Measurements from ENCODE around the gene TJP1.
"Not testable (repeated sequence)": the region's sequence is repeated elsewhere in the genome, so short reads cannot be mapped to it uniquely, and the experiment has no call there.

The TJP1 gene

GRCh38 chr15:29753506-29753905 lies 68.8 kb downstream of the TJP1 start:
- DNase-seq (ENCODE audit: low read depth): no peak

- no peak for DNase-seq (ENCODE audit: low read depth)
These were observed 71.5 kb downstream of the TJP1 start for GRCh38 chr15:29750754-29751153.

- DNase-seq (ENCODE audit: low read depth): no peak
These were observed 72.7 kb downstream of the TJP1 start for GRCh38 chr15:29749365-29750086.

- DNase-seq (ENCODE audit: low read depth): no peak
These were observed 74.3 kb downstream of the TJP1 start for GRCh38 chr15:29747837-29748417.

GRCh38 chr15:29743475-29743874 lies 78.8 kb downstream of the TJP1 start:
- no peak for DNase-seq (ENCODE audit: low read depth)

GRCh38 chr15:29740692-29741311 lies 81.5 kb downstream of the TJP1 start:
- DNase-seq (ENCODE audit: low read depth): no peak

GRCh38 chr15:29736744-29737020 lies 85.6 kb downstream of the TJP1 start:
- no peak for DNase-seq (ENCODE audit: low read depth)

- DNase-seq (ENCODE audit: low read depth): no peak
These were observed 86.1 kb downstream of the TJP1 start for GRCh38 chr15:29736012-29736743.

GRCh38 chr15:29734917-29735572 lies 87.2 kb downstream of the TJP1 start:
- no peak for DNase-seq (ENCODE audit: low read depth)

GRCh38 chr15:29731865-29732264 lies 90.4 kb downstream of the TJP1 start:
- no peak for DNase-seq (ENCODE audit: low read depth)

GRCh38 chr15:29730471-29730870 lies 91.8 kb downstream of the TJP1 start:
- not testable (repeated sequence) for DNase-seq (ENCODE audit: low read depth)

GRCh38 chr15:29728418-29728817 lies 93.8 kb downstream of the TJP1 start:
- no peak for DNase-seq (ENCODE audit: low read depth)

GRCh38 chr15:29727871-29728270 lies 94.4 kb downstream of the TJP1 start:
- no peak for DNase-seq (ENCODE audit: low read depth)

GRCh38 chr15:29726553-29726952 lies 95.7 kb downstream of the TJP1 start:
- DNase-seq (ENCODE audit: low read depth): no peak

GRCh38 chr15:29724026-29724425 lies 98.2 kb downstream of the TJP1 start:
- no peak for DNase-seq (ENCODE audit: low read depth)

- DNase-seq (ENCODE audit: low read depth): no peak
These were observed 108.5 kb downstream of the TJP1 start for GRCh38 chr15:29713784-29714183.

GRCh38 chr15:29712149-29712885 lies 110.0 kb downstream of the TJP1 start:
- no peak for DNase-seq (ENCODE audit: low read depth)

- no peak for DNase-seq (ENCODE audit: low read depth)
These were observed 110.7 kb downstream of the TJP1 start for GRCh38 chr15:29711531-29711930.

- DNase-seq (ENCODE audit: low read depth): no peak
These were observed 113.7 kb downstream of the TJP1 start for GRCh38 chr15:29708519-29708918.

- no peak for DNase-seq (ENCODE audit: low read depth)
These were observed 117.2 kb downstream of the TJP1 start for GRCh38 chr15:29704950-29705597.

- DNase-seq (ENCODE audit: low read depth): no peak
These were observed 121.1 kb downstream of the TJP1 start for GRCh38 chr15:29701151-29701550.

All from activated T-cell treated with anti-CD3 and anti-CD28 coated beads for 48 hours (primary cell).